ENCODE results near the gene CCDC33.

CCDC33 gene

GRCh38 chr15:74235962-74236361, at the start of gene CCDC33:
Gene CCDC33 (plus strand): TSS chr15:74236326. CDS start chr15:74236720, 394 bp downstream.
- DNase-seq (ENCODE audit: low read depth): no peak

- no peak for DNase-seq (ENCODE audit: low read depth)
Observed at GRCh38 chr15:74188216-74188615, 47.9 kb upstream of the CCDC33 start.

- no peak for DNase-seq (ENCODE audit: low read depth)
Observed at GRCh38 chr15:74191798-74192197, 44.3 kb upstream of the CCDC33 start.

- DNase-seq (ENCODE audit: low read depth): no peak
Observed at GRCh38 chr15:74192751-74193150, 43.4 kb upstream of the CCDC33 start.

- DNase-seq (ENCODE audit: low read depth): no peak
Observed at GRCh38 chr15:74193299-74193718, 42.8 kb upstream of the CCDC33 start.

- no peak for DNase-seq (ENCODE audit: low read depth)
Observed at GRCh38 chr15:74193905-74194304, 42.2 kb upstream of the CCDC33 start.

GRCh38 chr15:74194572-74195559, 41.3 kb upstream of the CCDC33 start:
- DNase-seq (ENCODE audit: low read depth): no peak

- no peak for DNase-seq (ENCODE audit: low read depth)
Observed at GRCh38 chr15:74196175-74196574, 40.0 kb upstream of the CCDC33 start.

GRCh38 chr15:74197176-74197965, 38.8 kb upstream of the CCDC33 start:
- DNase-seq (ENCODE audit: low read depth): no peak

GRCh38 chr15:74199297-74199652, 36.9 kb upstream of the CCDC33 start:
- DNase-seq (ENCODE audit: low read depth): no peak

- no peak for DNase-seq (ENCODE audit: low read depth)
Observed at GRCh38 chr15:74200412-74200815, 35.7 kb upstream of the CCDC33 start.

- DNase-seq (ENCODE audit: low read depth): no peak
Observed at GRCh38 chr15:74200871-74201419, 35.2 kb upstream of the CCDC33 start.

- no peak for DNase-seq (ENCODE audit: low read depth)
Observed at GRCh38 chr15:74201710-74202420, 34.3 kb upstream of the CCDC33 start.

GRCh38 chr15:74202452-74203401, 33.4 kb upstream of the CCDC33 start, which contains the start of gene STRA6:
Gene STRA6 (minus strand): TSS chr15:74202787. CDS start chr15:74202267, 520 bp downstream.
- no peak for DNase-seq (ENCODE audit: low read depth)

GRCh38 chr15:74203914-74204431, 32.2 kb upstream of the CCDC33 start:
- no peak for DNase-seq (ENCODE audit: low read depth)

GRCh38 chr15:74205582-74205947, 30.6 kb upstream of the CCDC33 start:
- no peak for DNase-seq (ENCODE audit: low read depth)

- DNase-seq (ENCODE audit: low read depth): no peak
Observed at GRCh38 chr15:74206801-74207281, 29.3 kb upstream of the CCDC33 start.

GRCh38 chr15:74207652-74208440, 28.3 kb upstream of the CCDC33 start:
- no peak for DNase-seq (ENCODE audit: low read depth)

GRCh38 chr15:74208496-74208895, 27.6 kb upstream of the CCDC33 start:
- no peak for DNase-seq (ENCODE audit: low read depth)
